H9 (cell line): Measurements from ENCODE around the gene PTPN2. TPM values are rescaled to one million over a fixed set of nuclear protein-coding genes. Genes with fewer than 3 reads are reported as not detected.

Experiments used
- DNase-seq: peaks from one replicate; pipeline ENCODE4 v3.0.0-alpha.2; 2017
- H2AFZ ChIP-seq: one replicate; pipeline ENCODE4 v1.6.1; 2013; ENCODE audit warnings: mild to moderate bottlenecking, low read length, control low read depth, moderate library complexity
- H2AK5ac ChIP-seq: 2 replicates; pipeline ENCODE4 v1.6.1; 2013; ENCODE audit warnings: low read length, control low read depth, mixed read lengths; ENCODE audit not compliant: insufficient read length
- H2BK120ac ChIP-seq: one replicate; pipeline ENCODE4 v1.6.1; 2013; ENCODE audit warnings: low read depth, mild to moderate bottlenecking, low read length, control low read depth, inconsistent platforms; ENCODE audit not compliant: poor library complexity, severe bottlenecking
- H2BK12ac ChIP-seq: 2 replicates; pipeline ENCODE4 v1.6.1; 2013; ENCODE audit warnings: low read length, control low read depth, mixed read lengths, low read depth; ENCODE audit not compliant: insufficient read length
- H2BK15ac ChIP-seq: 2 replicates; pipeline ENCODE4 v1.6.1; 2013; ENCODE audit warnings: low read depth, low read length, control low read depth
- H2BK20ac ChIP-seq: one replicate; pipeline ENCODE4 v1.6.1; 2013; ENCODE audit warnings: low read depth, mild to moderate bottlenecking, low read length, control low read depth, inconsistent platforms; ENCODE audit not compliant: poor library complexity, severe bottlenecking
- H2BK5ac ChIP-seq: 2 replicates; pipeline ENCODE4 v1.6.1; 2013; ENCODE audit warnings: low read length, control low read depth, mixed read lengths; ENCODE audit not compliant: insufficient read length
- H3K14ac ChIP-seq: 2 replicates; pipeline ENCODE4 v1.6.1; 2013; ENCODE audit warnings: low read length, control low read depth; ENCODE audit not compliant: insufficient read depth
- H3K18ac ChIP-seq: 2 replicates; pipeline ENCODE4 v1.6.1; 2013; ENCODE audit warnings: low read depth, mild to moderate bottlenecking, mixed read lengths, low read length, control low read depth; ENCODE audit not compliant: insufficient read length
- H3K23ac ChIP-seq: 2 replicates; pipeline ENCODE4 v1.6.1; 2013; ENCODE audit warnings: low read length, control low read depth, mixed read lengths, low read depth; ENCODE audit not compliant: insufficient read length
- H3K23me2 ChIP-seq: 2 replicates; pipeline ENCODE4 v1.6.1; 2013; ENCODE audit warnings: low read depth, mild to moderate bottlenecking, mixed read lengths, low read length, control low read depth; ENCODE audit not compliant: insufficient read length, poor library complexity, severe bottlenecking
- H3K27ac ChIP-seq: 2 replicates; pipeline ENCODE4 v1.5.1; 2013; ENCODE audit warnings: low read length, control low read depth, mixed read lengths, low read depth; ENCODE audit not compliant: insufficient read length
- H3K27me3 ChIP-seq: 2 replicates; pipeline ENCODE4 v1.6.1; 2013; ENCODE audit warnings: low read length, control low read depth, inconsistent platforms; ENCODE audit not compliant: insufficient read depth
- H3K4ac ChIP-seq: 2 replicates; pipeline ENCODE4 v1.6.1; 2013; ENCODE audit warnings: low read depth, mild to moderate bottlenecking, control low read depth, inconsistent platforms, low read length, moderate library complexity
- H3K4me1 ChIP-seq: 2 replicates; pipeline ENCODE4 v1.6.1; 2013; ENCODE audit warnings: low read length, control low read depth, inconsistent platforms; ENCODE audit not compliant: insufficient read depth
- H3K4me2 ChIP-seq: 2 replicates; pipeline ENCODE4 v1.6.1; 2013; ENCODE audit warnings: low read length, control low read depth, mixed read lengths; ENCODE audit not compliant: insufficient read length, insufficient read depth
- H3K56ac ChIP-seq: 2 replicates; pipeline ENCODE4 v1.6.1; 2013; ENCODE audit warnings: low read depth, mild to moderate bottlenecking, mixed read lengths, low read length, control low read depth; ENCODE audit not compliant: insufficient read length
- H3K79me1 ChIP-seq: 2 replicates; pipeline ENCODE4 v1.6.1; 2013; ENCODE audit warnings: low read depth, mild to moderate bottlenecking, moderate library complexity, low read length, control low read depth, inconsistent platforms; ENCODE audit not compliant: insufficient read depth, poor library complexity, severe bottlenecking
- H3K79me2 ChIP-seq: 2 replicates; pipeline ENCODE4 v1.6.1; 2013; ENCODE audit warnings: low read length, control low read depth, inconsistent platforms; ENCODE audit not compliant: insufficient read depth
- H3K9ac ChIP-seq: 2 replicates; pipeline ENCODE4 v1.6.1; 2013; ENCODE audit warnings: low read length, control low read depth, mixed read lengths; ENCODE audit not compliant: insufficient read length; ENCODE audit errors: extremely low read depth
- H3K9me3 ChIP-seq: one replicate; pipeline ENCODE4 v1.6.1; 2013; ENCODE audit warnings: low read depth, low read length, inconsistent platforms; ENCODE audit not compliant: control insufficient read depth
- H3T11ph ChIP-seq: one replicate; pipeline ENCODE4 v1.6.1; 2013; ENCODE audit warnings: mild to moderate bottlenecking, low read length, control low read depth, inconsistent platforms
- H4K20me1 ChIP-seq: one replicate; pipeline ENCODE4 v1.6.1; 2013; ENCODE audit not compliant: control insufficient read depth, insufficient read length, insufficient read depth
- H4K5ac ChIP-seq: 2 replicates; pipeline ENCODE4 v1.6.1; 2013; ENCODE audit warnings: low read depth, mild to moderate bottlenecking, mixed read lengths, low read length, control low read depth; ENCODE audit not compliant: insufficient read length
- H4K8ac ChIP-seq: replicated peaks from 2 replicates; pipeline ENCODE4 v1.6.1; 2013; ENCODE audit warnings: low read length, control low read depth, mixed read lengths, low read depth; ENCODE audit not compliant: insufficient read length
- H4K91ac ChIP-seq: 2 replicates; pipeline ENCODE4 v1.6.1; 2013; ENCODE audit warnings: low read depth, mild to moderate bottlenecking, moderate library complexity, mixed read lengths, low read length, control low read depth; ENCODE audit not compliant: insufficient read length
- H3K27ac Mint-ChIP-seq, 3 experiments: 2 replicates in 2 of 3; 3 replicates in 1 of 3; pipeline ENCODE4 v1.8.0; 2020 to 2021; ENCODE audit warnings: mixed read lengths in 3 of 3, mild to moderate bottlenecking in 1 of 3, moderate library complexity in 1 of 3
- H3K27me3 Mint-ChIP-seq: 2 replicates; pipeline ENCODE4 v1.8.0; 2021; ENCODE audit warnings: low read depth, mild to moderate bottlenecking, moderate library complexity, mixed read lengths
- H3K36me3 Mint-ChIP-seq, 3 experiments: 2 replicates in 2 of 3; 3 replicates in 1 of 3; pipeline ENCODE4 v1.8.0; 2020 to 2021; ENCODE audit warnings: low read depth in 3 of 3, mixed read lengths in 3 of 3; ENCODE audit not compliant: insufficient read depth in 1 of 3
- H3K4me1 Mint-ChIP-seq, 2 experiments: 2 replicates each; pipeline ENCODE4 v1.8.0; 2020; ENCODE audit warnings: mixed read lengths in 2 of 2
- H3K4me3 Mint-ChIP-seq, 2 experiments: 2 replicates in 1 of 2; 3 replicates in 1 of 2; pipeline ENCODE4 v1.8.0; 2020 to 2021; ENCODE audit warnings: mild to moderate bottlenecking in 2 of 2, mixed read lengths in 2 of 2, moderate library complexity in 1 of 2
- H3K9me3 Mint-ChIP-seq, 2 experiments: 2 replicates in 1 of 2; 3 replicates in 1 of 2; pipeline ENCODE4 v1.8.0; 2020; ENCODE audit warnings: mild to moderate bottlenecking in 2 of 2, mixed read lengths in 2 of 2, moderate library complexity in 1 of 2
- CTCF ChIP-seq: fragments of 200-600 bp; sonication (generic); conservative IDR thresholded peaks from 3 replicates; pipeline ENCODE4 v1.8.0; 2021; ENCODE audit warnings: antibody characterized with exemption, mild to moderate bottlenecking
- WGBS: extraction: QIAGEN DNeasy Blood & Tissue Kit; methylation state at CpG from one replicate; pipeline ENCODE4 v1.1.7; 2013; ENCODE audit warnings: missing lambda C conversion rate, low lambda C conversion rate, mixed read lengths; ENCODE audit not compliant: insufficient read length; ENCODE audit errors: extremely low coverage; 5-methylcytosine and 5-hydroxymethylcytosine counted together
- total RNA-seq: library from RNA; stranded (reverse); gene quantifications from 2 replicates; pipeline ENCODE4 v1.2.1, GENCODE V29; 2021

Gene PTPN2
- total RNA-seq, 1 experiment from 2014 or later: 48.7 TPM

- Histone ChIP-seq H4K20me1 (no peaks in the 10 kb centered on the region), H3K4ac (no peak overlapping the region), H3K79me2 (no peaks in the 10 kb centered on the region), H3K23me2 (no peaks in the 10 kb centered on the region), H2BK20ac (no peak overlapping the region), H3K14ac (no peak overlapping the region), H2AK5ac (no peak overlapping the region), H2BK120ac (no peak overlapping the region), H2AFZ (no peak overlapping the region), H4K91ac (no peak overlapping the region), H3K9ac (no peak overlapping the region), H3K9me3 (no peaks in the 10 kb centered on the region), H3K56ac (no peak overlapping the region), H3K79me1 (no peaks in the 10 kb centered on the region), H3K27ac (no peak overlapping the region), H2BK15ac (no peak overlapping the region), H4K5ac (no peak overlapping the region), H3K4me1 (no peaks in the 10 kb centered on the region; the same call in 1 of the 2 replicates), H2BK5ac (no peak overlapping the region), H4K8ac (peak overlapping the region; percentile 80), H3K23ac (no peak overlapping the region), H3K4me2 (no peak overlapping the region), H2BK12ac (no peak overlapping the region), H3K18ac (no peak overlapping the region), H3T11ph (no peak overlapping the region), H3K27me3 (no peaks in the 10 kb centered on the region)
- H3K27me3 Mint-ChIP-seq: no peaks in the 10 kb centered on the region
- DNase-seq: no peak
- no peaks in the 10 kb centered on the region; a peak in 1 of 7 replicates for H3K36me3 Mint-ChIP-seq
- H3K4me1 Mint-ChIP-seq: no peaks in the 10 kb centered on the region
- peaks cover 0 to 5% of the 10 kb centered on the region in 2 experiments; a peak in 3 of 5 replicates for H3K9me3 Mint-ChIP-seq
- WGBS: no CpG with 5 or more reads among the region's 11 CpGs
- peak overlapping the region in 1 of 3 experiments; percentile 44; a peak in 1 of 7 replicates for H3K27ac Mint-ChIP-seq
- TF ChIP-seq CTCF: no peak
- no peak overlapping the region for H3K4me3 Mint-ChIP-seq
Measured at GRCh38 chr18:12779043-12779442, 105.0 kb downstream of the PTPN2 start.
